GM13977 (cell line): ENCODE results near the gene P4HTM.
A peak's percentile ranks its signal among the peaks of the same experiment; 100 is the strongest.

Source experiments
- DNase-seq: peaks from one replicate; pipeline ENCODE4 v3.0.0; 2012; ENCODE audit warnings: low spot score
- in situ Hi-C: fragments of 300-500 bp; cut with MboI; formaldehyde crosslinking; loops from one replicate; pipeline ENCODE4 v1.12.0; 2022; ENCODE audit warnings: low sequenced_read_pairs, low pct_unique_long_range_greater_than_20kb, mixed read lengths, inconsistent platforms; ENCODE audit not compliant: unreplicated experiment
- TF ChIP-seq, protein P1 (sequence below): IDR thresholded peaks from 2 replicates; pipeline ENCODE4 v1.5.1; 2012; ENCODE audit warnings: mild to moderate bottlenecking, control low read depth; ENCODE audit not compliant: insufficient read depth; ENCODE audit errors: extremely low read depth, missing control alignments

The P4HTM gene, protein sequence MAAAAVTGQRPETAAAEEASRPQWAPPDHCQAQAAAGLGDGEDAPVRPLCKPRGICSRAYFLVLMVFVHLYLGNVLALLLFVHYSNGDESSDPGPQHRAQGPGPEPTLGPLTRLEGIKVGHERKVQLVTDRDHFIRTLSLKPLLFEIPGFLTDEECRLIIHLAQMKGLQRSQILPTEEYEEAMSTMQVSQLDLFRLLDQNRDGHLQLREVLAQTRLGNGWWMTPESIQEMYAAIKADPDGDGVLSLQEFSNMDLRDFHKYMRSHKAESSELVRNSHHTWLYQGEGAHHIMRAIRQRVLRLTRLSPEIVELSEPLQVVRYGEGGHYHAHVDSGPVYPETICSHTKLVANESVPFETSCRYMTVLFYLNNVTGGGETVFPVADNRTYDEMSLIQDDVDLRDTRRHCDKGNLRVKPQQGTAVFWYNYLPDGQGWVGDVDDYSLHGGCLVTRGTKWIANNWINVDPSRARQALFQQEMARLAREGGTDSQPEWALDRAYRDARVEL

DNA sequence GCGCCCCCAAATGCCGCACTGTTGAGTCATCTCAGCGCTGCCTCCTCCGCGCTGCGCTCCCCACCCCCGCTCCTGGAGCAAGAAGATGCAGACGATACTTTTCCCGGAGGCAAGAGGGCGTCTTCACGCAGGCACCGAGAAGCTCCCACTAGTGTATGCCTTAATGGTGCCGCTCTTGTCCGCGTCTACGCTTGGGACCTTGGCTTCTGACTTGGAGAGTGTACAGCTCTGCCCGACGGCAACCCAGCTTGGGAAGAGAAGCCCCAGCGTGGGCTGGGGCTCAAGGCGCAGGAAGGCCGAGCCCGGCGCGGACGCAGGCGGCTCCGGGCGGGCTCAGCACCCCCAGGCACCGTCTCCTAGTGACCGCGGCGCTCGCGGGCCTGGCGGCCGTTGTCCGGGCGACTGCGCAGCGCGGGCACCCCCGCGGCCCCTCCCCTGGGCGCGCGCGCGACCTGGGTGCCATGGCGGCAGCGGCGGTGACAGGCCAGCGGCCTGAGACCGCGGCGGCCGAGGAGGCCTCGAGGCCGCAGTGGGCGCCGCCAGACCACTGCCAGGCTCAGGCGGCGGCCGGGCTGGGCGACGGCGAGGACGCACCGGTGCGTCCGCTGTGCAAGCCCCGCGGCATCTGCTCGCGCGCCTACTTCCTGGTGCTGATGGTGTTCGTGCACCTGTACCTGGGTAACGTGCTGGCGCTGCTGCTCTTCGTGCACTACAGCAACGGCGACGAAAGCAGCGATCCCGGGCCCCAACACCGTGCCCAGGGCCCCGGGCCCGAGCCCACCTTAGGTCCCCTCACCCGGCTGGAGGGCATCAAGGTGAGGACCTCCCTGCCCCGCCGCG is at the start of gene P4HTM:
Gene P4HTM, plus strand, starts transcription at position 446 of the 840 bp plus-strand sequence. Its CDS starts 16 bp downstream, at position 462.
- in situ Hi-C loops, result no loop called here
- peak; percentile 83 for DNase-seq
- TF ChIP-seq, protein P1, sequence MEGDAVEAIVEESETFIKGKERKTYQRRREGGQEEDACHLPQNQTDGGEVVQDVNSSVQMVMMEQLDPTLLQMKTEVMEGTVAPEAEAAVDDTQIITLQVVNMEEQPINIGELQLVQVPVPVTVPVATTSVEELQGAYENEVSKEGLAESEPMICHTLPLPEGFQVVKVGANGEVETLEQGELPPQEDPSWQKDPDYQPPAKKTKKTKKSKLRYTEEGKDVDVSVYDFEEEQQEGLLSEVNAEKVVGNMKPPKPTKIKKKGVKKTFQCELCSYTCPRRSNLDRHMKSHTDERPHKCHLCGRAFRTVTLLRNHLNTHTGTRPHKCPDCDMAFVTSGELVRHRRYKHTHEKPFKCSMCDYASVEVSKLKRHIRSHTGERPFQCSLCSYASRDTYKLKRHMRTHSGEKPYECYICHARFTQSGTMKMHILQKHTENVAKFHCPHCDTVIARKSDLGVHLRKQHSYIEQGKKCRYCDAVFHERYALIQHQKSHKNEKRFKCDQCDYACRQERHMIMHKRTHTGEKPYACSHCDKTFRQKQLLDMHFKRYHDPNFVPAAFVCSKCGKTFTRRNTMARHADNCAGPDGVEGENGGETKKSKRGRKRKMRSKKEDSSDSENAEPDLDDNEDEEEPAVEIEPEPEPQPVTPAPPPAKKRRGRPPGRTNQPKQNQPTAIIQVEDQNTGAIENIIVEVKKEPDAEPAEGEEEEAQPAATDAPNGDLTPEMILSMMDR, result peak; percentile 24

DNA sequence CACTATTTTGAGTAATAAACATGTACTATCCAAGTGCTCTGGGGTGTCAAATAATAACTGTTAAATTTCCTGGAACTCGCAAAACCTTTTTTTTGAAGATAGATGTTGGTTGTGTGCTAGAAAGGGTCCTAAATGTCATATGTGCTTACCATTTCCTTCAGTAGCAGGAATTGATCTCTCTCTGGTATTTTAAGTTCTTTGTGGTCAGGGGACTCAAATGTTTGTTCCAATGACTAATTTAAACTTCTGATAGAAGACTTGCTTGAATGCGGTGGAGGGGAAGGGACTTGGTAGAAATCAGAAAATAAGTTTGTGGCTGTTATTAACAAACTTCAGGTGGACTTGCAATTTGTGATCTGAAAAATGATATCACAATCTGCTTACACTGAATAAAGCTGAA is 44.6 kb upstream of the P4HTM start:
- in situ Hi-C loops, result no loop called here
- TF ChIP-seq, protein P1, result no peak
- DNase-seq, result no peak

DNA sequence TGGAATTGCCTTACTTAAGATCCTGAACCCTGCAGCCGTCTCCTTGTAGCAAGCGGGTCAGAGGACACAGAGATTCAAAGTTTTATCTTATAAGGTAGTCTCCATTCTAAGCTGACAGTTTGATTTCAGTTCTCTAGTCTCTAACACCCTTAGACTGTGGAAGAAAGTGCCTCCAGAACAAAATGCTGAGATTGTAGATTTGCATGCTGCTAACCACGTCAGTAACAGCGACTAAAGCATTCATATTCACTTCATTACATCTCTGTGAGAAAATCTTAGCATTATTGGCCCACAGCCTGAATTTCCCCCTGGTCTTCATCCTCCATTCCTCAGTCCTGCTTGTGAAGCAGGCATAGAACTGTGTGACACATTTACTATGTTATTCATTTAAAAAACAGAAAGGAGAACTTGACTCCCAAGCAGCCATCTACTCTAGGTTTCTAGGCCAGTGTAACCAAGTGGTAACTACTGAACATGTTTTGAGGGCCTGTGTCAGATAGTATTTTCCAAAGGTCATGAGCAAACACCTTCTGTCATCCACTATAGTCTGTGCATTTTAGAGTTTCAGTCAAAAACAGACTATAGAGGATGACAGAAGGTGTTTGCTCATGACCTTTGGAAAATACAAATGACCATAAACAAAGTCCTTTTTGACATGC is 44.0 kb upstream of the P4HTM start:
- in situ Hi-C loops, result no loop called here
- TF ChIP-seq, protein P1, result no peak
- no peak for DNase-seq

DNA sequence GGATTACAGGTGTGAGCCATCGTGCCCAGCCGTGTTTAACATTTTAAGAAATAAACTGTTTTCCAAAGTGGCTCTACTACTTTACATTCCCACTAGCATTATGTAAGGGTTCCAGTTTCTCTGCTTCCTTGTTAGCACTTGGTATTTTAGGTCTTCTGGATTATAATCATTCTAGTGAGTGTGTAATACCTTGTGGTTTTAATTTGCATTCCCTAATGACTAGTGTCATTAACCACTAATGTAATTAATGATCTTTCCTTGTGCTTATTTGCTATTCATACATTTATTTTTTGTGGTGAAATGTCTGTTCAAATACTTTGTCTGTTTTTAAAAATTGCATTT is 40.7 kb upstream of the P4HTM start:
- TF ChIP-seq, protein P1, result no peak
- no peak for DNase-seq
- in situ Hi-C loops, result no loop called here

DNA sequence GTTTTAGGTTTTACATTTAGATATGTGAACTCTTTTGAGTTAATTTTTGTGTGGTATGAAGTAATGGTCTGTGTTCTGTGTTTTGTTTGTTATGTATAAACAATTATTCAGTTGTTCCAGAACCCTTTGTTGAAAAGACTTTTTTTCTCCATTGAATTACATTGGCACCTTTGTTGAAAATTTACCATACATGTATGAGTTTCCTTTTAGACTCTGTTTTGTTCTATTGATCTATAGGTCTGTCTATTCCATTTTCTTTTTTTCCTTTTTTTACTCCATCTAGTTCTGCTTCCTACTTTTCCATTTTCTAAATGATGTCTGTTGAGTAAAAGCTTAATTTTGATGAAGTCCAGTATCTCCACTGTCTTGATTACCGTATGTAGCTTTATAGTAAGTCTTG is 40.0 kb upstream of the P4HTM start:
- no peak for DNase-seq
- TF ChIP-seq, protein P1, result no peak
- in situ Hi-C loops, result no loop called here

DNA sequence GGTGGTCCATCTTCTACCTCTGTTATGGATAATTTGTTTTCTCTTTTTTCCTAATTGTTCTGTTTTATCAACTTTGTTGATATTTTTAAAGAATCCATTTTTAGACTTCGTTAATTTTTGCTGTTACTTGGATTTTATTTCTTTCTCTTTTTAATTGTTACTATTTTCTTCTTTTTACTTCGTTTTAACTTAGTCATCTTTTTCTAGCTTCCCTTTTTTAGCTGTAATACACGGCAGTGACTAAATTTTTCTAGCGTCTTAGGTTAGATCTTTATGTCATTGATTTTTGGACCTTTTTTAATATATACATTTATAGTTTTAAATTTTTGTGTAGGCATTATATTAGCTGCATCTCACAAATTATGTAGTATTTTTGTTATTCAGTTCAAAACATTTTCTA is 38.3 kb upstream of the P4HTM start:
- in situ Hi-C loops, result no loop called here
- TF ChIP-seq, protein P1, result no peak
- DNase-seq, result no peak
